K562 (cell line): ENCODE measurements around the gene CEL. TPM values are rescaled to one million over a fixed set of nuclear protein-coding genes. Genes with fewer than 3 reads are reported as not detected.
A peak's percentile ranks its signal among the peaks of the same experiment; 100 is the strongest.

Experiments used
- BCOR ChIP-seq: fragments of 450-650 bp; IDR thresholded peaks from 2 replicates; pipeline ENCODE4 v1.6.1; 2016
- HNRNPH1 ChIP-seq: fragments of 200-400 bp; formaldehyde crosslinking; optimal IDR thresholded peaks from 2 replicates; pipeline ENCODE3; 2017; ENCODE audit warnings: low read depth, mild to moderate bottlenecking, low read length, moderate library complexity
- NR2C2 ChIP-seq, 2 experiments: fragments of 200-800 bp in 1 of 2; sonication (Bioruptor generic) in 1 of 2; sonication (generic) in 1 of 2; formaldehyde crosslinking in 1 of 2; IDR thresholded peaks; 2 replicates each; pipeline versions ENCODE4 v1.6.1 to v1.8.0; 2016 to 2022; ENCODE audit warnings: mild to moderate bottlenecking in 1 of 2, missing compliant biosample characterization in 1 of 2, missing genetic modification characterization in 1 of 2, missing genetic modification reagents in 1 of 2
- RAD21 ChIP-seq, 2 experiments: fragments of 250-450 bp in 1 of 2; fragments of 450-650 bp in 1 of 2; sonication (Bioruptor Pico) in 1 of 2; formaldehyde crosslinking in 1 of 2; IDR thresholded peaks in 1 of 2; conservative IDR thresholded peaks in 1 of 2; 2 replicates each; pipeline versions ENCODE4 v1.4.0 to v1.8.0; 2020 to 2022; ENCODE audit warnings: mild to moderate bottlenecking in 2 of 2, moderate library complexity in 1 of 2
- RBBP5 ChIP-seq: fragments of 200-600 bp; sonication (generic); IDR thresholded peaks from 2 replicates; pipeline ENCODE4 v1.6.1; 2012; ENCODE audit warnings: borderline replicate concordance, mild to moderate bottlenecking, low read length, control low read depth, inconsistent platforms; ENCODE audit not compliant: insufficient read depth, poor library complexity, severe bottlenecking
- RBM14 ChIP-seq: fragments of 200-400 bp; formaldehyde crosslinking; IDR thresholded peaks from 2 replicates; pipeline ENCODE4 v1.6.1; 2018; ENCODE audit warnings: low read depth, mild to moderate bottlenecking, low read length, moderate library complexity, borderline replicate concordance; ENCODE audit not compliant: insufficient read depth
- RHOXF2B ChIP-seq: fragments of 250-450 bp; sonication (Bioruptor Pico); conservative IDR thresholded peaks from 2 replicates; pipeline ENCODE4 v1.5.1; 2021
- SNIP1 ChIP-seq: fragments of 450-650 bp; IDR thresholded peaks from 2 replicates; pipeline ENCODE4 v1.7.1; 2017; ENCODE audit warnings: low read depth, mild to moderate bottlenecking
- ZNF589 ChIP-seq: fragments of 200-800 bp; sonication (Bioruptor generic); IDR thresholded peaks from 2 replicates; pipeline ENCODE4 v1.6.1; 2016; ENCODE audit warnings: low read depth, missing genetic modification characterization, missing compliant biosample characterization
- polyA plus RNA-seq, 8 experiments: library from polyadenylated mRNA; depleted of rRNA in 4 of 8; stranded (reverse) in 5 of 8; unstranded in 3 of 8; fragments of >200 nt; fragmentation: Nextera tagmentation in 2 of 8; fragmentation: Illumina TruSeq in 1 of 8; extraction: Ambion mirVana in 2 of 8; extraction: Trizol in 1 of 8; gene quantifications; 2 replicates each; pipeline versions ENCODE4 v1.2.1 to v1.2.3, GENCODE V29; 2011 to 2014; ENCODE audit warnings: inconsistent platforms in 1 of 8, missing spikeins in 1 of 8
- total RNA-seq, 7 experiments: library from RNA; depleted of rRNA in 6 of 7; stranded (reverse); fragments of >200 nt in 6 of 7; fragmentation: Illumina TruSeq in 2 of 7; extraction: Trizol in 2 of 7; gene quantifications; 2 replicates each; pipeline versions ENCODE4 v1.2.1 to v1.2.3, GENCODE V29; 2011 to 2021; ENCODE audit warnings: low replicate concordance in 1 of 7
- TF ChIP-seq, protein P1 (sequence below): fragments of 450-650 bp; formaldehyde crosslinking; IDR thresholded peaks from 2 replicates; pipeline ENCODE4 v1.4.0; 2022; ENCODE audit warnings: missing genetic modification characterization
- TF ChIP-seq, protein P2 (sequence below), 2 experiments: fragments of 450-650 bp; IDR thresholded peaks; 2 replicates each; pipeline ENCODE4 v1.6.1; 2018; ENCODE audit warnings: mild to moderate bottlenecking in 2 of 2, low read depth in 1 of 2; ENCODE audit not compliant: partially characterized antibody in 2 of 2
- TF ChIP-seq, protein P3 (sequence below), 2 experiments: IDR thresholded peaks; 2 replicates each; pipeline ENCODE4 v1.6.1; 2012; ENCODE audit warnings: improper control_type of control experiment in 2 of 2, low read depth in 2 of 2, low read length in 2 of 2, borderline replicate concordance in 1 of 2
- TF ChIP-seq, protein P4 (sequence below): fragments of 450-650 bp; IDR thresholded peaks from 2 replicates; pipeline ENCODE4 v1.6.1; 2016; ENCODE audit warnings: low read depth, mild to moderate bottlenecking, moderate library complexity
- TF ChIP-seq, protein P5 (sequence below): fragments of 250-450 bp; sonication (Bioruptor Pico); IDR thresholded peaks from 2 replicates; pipeline ENCODE4 v1.8.0; 2022; ENCODE audit warnings: moderate library complexity, mild to moderate bottlenecking, inconsistent platforms

The CEL gene
- total and polyA plus RNA-seq, 9 of the 15 experiments (the other 6 are each of a cell fraction or from before 2014, with no cell fraction given) = 0.09 to 3.0 (median 0.51) TPM; not detected in 2

DNA sequence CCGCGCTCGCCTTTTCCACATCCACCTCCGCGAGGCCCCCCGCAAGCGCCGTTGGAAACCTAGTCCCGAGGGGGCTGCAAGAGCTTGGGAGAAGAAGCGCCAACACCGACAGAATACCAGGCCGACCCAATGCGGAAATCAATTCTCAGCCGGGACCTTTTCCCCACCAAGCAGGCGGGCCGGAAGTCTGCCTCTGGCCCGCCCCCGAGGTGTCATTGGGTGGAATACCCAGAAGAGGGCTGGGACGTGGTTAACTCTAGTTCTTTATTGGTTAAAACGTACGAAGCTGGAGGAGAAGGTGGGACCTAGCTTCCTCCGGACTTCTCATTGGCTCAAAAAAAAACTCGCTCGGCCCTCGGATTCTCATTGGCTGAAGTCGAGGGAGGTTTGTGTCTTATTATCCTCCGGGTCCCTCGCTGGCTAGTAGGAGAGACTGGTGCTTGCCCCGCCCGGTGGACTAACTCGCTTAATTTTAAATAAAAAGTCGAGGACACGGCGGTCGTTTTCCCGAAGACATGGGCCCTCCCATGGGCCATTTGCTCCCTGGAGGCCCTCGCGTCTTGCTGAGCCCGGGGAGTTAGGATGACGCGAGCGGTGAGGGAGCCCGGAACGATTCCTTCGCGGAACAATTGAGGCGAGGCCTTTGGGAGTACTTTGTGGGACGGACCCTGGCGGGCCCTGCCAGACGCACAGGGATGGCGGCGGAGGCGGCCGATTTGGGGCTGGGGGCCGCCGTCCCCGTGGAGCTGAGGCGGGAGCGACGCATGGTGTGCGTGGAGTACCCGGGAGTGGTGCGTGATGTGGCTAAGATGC is 31.3 kb upstream of the CEL start, which contains the start of gene GTF3C5 (continued):
- peak; percentile 97 for TF ChIP-seq RBBP5
- TF ChIP-seq, protein P1, sequence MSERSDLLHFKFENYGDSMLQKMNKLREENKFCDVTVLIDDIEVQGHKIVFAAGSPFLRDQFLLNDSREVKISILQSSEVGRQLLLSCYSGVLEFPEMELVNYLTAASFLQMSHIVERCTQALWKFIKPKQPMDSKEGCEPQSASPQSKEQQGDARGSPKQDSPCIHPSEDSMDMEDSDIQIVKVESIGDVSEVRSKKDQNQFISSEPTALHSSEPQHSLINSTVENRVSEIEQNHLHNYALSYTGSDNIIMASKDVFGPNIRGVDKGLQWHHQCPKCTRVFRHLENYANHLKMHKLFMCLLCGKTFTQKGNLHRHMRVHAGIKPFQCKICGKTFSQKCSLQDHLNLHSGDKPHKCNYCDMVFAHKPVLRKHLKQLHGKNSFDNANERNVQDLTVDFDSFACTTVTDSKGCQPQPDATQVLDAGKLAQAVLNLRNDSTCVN (CRISPR knock-in tag) = no peak
- TF ChIP-seq, protein P2, sequence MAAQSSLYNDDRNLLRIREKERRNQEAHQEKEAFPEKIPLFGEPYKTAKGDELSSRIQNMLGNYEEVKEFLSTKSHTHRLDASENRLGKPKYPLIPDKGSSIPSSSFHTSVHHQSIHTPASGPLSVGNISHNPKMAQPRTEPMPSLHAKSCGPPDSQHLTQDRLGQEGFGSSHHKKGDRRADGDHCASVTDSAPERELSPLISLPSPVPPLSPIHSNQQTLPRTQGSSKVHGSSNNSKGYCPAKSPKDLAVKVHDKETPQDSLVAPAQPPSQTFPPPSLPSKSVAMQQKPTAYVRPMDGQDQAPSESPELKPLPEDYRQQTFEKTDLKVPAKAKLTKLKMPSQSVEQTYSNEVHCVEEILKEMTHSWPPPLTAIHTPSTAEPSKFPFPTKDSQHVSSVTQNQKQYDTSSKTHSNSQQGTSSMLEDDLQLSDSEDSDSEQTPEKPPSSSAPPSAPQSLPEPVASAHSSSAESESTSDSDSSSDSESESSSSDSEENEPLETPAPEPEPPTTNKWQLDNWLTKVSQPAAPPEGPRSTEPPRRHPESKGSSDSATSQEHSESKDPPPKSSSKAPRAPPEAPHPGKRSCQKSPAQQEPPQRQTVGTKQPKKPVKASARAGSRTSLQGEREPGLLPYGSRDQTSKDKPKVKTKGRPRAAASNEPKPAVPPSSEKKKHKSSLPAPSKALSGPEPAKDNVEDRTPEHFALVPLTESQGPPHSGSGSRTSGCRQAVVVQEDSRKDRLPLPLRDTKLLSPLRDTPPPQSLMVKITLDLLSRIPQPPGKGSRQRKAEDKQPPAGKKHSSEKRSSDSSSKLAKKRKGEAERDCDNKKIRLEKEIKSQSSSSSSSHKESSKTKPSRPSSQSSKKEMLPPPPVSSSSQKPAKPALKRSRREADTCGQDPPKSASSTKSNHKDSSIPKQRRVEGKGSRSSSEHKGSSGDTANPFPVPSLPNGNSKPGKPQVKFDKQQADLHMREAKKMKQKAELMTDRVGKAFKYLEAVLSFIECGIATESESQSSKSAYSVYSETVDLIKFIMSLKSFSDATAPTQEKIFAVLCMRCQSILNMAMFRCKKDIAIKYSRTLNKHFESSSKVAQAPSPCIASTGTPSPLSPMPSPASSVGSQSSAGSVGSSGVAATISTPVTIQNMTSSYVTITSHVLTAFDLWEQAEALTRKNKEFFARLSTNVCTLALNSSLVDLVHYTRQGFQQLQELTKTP (IDR thresholded peaks at IDR 0.05; ENCODE audit: low read depth in 1 of 2, partially characterized antibody in 2 of 2) = peak in 1 of 2 experiments; percentile 88
- no peak for TF ChIP-seq RHOXF2B (CRISPR knock-in tag)
- no peak for TF ChIP-seq HNRNPH1
- peak; percentile 38; the same call in 1 of the 2 replicates for TF ChIP-seq BCOR
- TF ChIP-seq, protein P3, sequence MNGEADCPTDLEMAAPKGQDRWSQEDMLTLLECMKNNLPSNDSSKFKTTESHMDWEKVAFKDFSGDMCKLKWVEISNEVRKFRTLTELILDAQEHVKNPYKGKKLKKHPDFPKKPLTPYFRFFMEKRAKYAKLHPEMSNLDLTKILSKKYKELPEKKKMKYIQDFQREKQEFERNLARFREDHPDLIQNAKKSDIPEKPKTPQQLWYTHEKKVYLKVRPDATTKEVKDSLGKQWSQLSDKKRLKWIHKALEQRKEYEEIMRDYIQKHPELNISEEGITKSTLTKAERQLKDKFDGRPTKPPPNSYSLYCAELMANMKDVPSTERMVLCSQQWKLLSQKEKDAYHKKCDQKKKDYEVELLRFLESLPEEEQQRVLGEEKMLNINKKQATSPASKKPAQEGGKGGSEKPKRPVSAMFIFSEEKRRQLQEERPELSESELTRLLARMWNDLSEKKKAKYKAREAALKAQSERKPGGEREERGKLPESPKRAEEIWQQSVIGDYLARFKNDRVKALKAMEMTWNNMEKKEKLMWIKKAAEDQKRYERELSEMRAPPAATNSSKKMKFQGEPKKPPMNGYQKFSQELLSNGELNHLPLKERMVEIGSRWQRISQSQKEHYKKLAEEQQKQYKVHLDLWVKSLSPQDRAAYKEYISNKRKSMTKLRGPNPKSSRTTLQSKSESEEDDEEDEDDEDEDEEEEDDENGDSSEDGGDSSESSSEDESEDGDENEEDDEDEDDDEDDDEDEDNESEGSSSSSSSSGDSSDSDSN (IDR thresholded peaks at IDR 0.05; ENCODE audit: borderline replicate concordance in 1 of 2, low read depth in 2 of 2, low read length in 2 of 2) = peak in 1 of 2 experiments; percentile 13; a peak in 1 of 4 replicates
- TF ChIP-seq, protein P4, sequence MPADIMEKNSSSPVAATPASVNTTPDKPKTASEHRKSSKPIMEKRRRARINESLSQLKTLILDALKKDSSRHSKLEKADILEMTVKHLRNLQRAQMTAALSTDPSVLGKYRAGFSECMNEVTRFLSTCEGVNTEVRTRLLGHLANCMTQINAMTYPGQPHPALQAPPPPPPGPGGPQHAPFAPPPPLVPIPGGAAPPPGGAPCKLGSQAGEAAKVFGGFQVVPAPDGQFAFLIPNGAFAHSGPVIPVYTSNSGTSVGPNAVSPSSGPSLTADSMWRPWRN = 0 out of 2 replicates have a peak, but pooled peaks have one; percentile 13
- no peak for TF ChIP-seq NR2C2 (CRISPR knock-in tag; IDR thresholded peaks at IDR 0.05)
- TF ChIP-seq NR2C2 (tag; IDR thresholded peaks at IDR 0.05) = peak; percentile 83
- 0 out of 4 replicates have a peak, but pooled peaks of 1 of the 2 experiments have one; percentile 5 for TF ChIP-seq RAD21 (CRISPR knock-in tag; conservative IDR thresholded peaks at IDR 0.05 in 1 of 2, IDR thresholded peaks at IDR 0.05 in 1 of 2)
- 0 out of 2 replicates have a peak, but pooled peaks have one; percentile 40 for TF ChIP-seq SNIP1
- TF ChIP-seq ZNF589 (CRISPR knock-in tag) = no peak
- no peak for TF ChIP-seq RBM14
- TF ChIP-seq, protein P5, sequence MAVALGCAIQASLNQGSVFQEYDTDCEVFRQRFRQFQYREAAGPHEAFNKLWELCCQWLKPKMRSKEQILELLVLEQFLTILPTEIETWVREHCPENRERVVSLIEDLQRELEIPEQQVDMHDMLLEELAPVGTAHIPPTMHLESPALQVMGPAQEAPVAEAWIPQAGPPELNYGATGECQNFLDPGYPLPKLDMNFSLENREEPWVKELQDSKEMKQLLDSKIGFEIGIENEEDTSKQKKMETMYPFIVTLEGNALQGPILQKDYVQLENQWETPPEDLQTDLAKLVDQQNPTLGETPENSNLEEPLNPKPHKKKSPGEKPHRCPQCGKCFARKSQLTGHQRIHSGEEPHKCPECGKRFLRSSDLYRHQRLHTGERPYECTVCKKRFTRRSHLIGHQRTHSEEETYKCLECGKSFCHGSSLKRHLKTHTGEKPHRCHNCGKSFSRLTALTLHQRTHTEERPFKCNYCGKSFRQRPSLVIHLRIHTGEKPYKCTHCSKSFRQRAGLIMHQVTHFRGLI = no peak
